ENCODE measurements around the gene KCNH5. TPM values are rescaled to one million over a fixed set of nuclear protein-coding genes. Genes with fewer than 3 reads are reported as not detected.

The KCNH5 gene
- total and polyA plus RNA-seq, 2 of the 13 experiments (the other 11 are each of a cell fraction or from before 2014, with no cell fraction given): not detected

DNA sequence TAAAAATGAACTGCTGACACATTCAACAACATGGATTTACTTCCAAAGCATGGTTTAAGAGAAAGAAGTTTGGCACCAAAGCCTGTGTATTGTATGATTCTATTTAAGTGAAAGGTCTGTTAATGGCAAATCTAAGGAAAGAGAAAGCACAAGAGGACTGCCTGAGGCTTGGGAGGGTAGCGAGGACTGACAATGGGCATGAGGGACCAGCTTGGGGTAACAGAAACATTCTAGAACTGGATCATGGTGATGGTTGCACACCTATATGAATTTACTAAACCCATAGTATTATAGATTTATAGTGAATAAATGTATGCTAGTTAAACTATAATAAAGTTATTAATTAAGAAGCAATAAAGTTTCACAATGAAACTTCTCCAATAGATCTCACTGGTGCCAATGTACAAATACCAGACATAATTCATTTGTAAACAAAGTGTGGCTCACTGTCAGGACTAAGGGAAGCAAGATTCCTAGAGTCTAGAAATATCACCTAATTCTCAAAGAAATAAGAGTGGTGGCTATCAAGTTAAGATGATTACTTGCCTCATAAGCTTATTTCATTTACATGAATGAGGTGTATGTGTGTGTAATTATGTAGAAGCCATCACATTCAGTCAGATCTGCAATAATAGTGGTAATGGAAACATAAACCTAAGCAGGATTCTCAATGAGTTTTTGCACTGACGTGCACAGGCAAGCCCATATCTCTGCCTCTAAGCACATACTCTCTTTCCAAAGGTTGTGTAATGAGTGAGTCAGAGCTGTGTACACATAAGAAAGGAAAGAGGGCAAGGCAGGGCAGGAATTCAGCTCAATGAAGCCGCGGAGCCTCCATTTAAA lies 353.4 kb downstream of the KCNH5 start (continued):
- TF ChIP-seq ZNF549 (CRISPR knock-in tag; IDR thresholded peaks at IDR 0.05): no peak
- no peak for TF ChIP-seq MAZ (IDR thresholded peaks at IDR 0.05; ENCODE audit: borderline replicate concordance, low read depth, low read length)
- TF ChIP-seq MAZ (CRISPR knock-in tag; IDR thresholded peaks at IDR 0.05; ENCODE audit: low read depth): no peak
- TF ChIP-seq, protein P1, sequence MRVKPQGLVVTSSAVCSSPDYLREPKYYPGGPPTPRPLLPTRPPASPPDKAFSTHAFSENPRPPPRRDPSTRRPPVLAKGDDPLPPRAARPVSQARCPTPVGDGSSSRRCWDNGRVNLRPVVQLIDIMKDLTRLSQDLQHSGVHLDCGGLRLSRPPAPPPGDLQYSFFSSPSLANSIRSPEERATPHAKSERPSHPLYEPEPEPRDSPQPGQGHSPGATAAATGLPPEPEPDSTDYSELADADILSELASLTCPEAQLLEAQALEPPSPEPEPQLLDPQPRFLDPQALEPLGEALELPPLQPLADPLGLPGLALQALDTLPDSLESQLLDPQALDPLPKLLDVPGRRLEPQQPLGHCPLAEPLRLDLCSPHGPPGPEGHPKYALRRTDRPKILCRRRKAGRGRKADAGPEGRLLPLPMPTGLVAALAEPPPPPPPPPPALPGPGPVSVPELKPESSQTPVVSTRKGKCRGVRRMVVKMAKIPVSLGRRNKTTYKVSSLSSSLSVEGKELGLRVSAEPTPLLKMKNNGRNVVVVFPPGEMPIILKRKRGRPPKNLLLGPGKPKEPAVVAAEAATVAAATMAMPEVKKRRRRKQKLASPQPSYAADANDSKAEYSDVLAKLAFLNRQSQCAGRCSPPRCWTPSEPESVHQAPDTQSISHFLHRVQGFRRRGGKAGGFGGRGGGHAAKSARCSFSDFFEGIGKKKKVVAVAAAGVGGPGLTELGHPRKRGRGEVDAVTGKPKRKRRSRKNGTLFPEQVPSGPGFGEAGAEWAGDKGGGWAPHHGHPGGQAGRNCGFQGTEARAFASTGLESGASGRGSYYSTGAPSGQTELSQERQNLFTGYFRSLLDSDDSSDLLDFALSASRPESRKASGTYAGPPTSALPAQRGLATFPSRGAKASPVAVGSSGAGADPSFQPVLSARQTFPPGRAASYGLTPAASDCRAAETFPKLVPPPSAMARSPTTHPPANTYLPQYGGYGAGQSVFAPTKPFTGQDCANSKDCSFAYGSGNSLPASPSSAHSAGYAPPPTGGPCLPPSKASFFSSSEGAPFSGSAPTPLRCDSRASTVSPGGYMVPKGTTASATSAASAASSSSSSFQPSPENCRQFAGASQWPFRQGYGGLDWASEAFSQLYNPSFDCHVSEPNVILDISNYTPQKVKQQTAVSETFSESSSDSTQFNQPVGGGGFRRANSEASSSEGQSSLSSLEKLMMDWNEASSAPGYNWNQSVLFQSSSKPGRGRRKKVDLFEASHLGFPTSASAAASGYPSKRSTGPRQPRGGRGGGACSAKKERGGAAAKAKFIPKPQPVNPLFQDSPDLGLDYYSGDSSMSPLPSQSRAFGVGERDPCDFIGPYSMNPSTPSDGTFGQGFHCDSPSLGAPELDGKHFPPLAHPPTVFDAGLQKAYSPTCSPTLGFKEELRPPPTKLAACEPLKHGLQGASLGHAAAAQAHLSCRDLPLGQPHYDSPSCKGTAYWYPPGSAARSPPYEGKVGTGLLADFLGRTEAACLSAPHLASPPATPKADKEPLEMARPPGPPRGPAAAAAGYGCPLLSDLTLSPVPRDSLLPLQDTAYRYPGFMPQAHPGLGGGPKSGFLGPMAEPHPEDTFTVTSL (CRISPR knock-in tag; IDR thresholded peaks at IDR 0.05; ENCODE audit: borderline replicate concordance): peak; percentile 99
- peak; percentile 56; the same call in 1 of the 2 replicates for TF ChIP-seq ZNF556 (CRISPR knock-in tag; IDR thresholded peaks at IDR 0.05; ENCODE audit: borderline replicate concordance)
- no peak for TF ChIP-seq POLR2AphosphoS5 (IDR thresholded peaks at IDR 0.05; ENCODE audit: low read depth, low read length)
- TF ChIP-seq HDAC2 (CRISPR knock-in tag; IDR thresholded peaks at IDR 0.05): peak; percentile 75
- 0 out of 2 replicates have a peak, but pooled peaks have one; percentile 16 for TF ChIP-seq TP53 (CRISPR knock-in tag; conservative IDR thresholded peaks at IDR 0.05)
- TF ChIP-seq, protein P2, sequence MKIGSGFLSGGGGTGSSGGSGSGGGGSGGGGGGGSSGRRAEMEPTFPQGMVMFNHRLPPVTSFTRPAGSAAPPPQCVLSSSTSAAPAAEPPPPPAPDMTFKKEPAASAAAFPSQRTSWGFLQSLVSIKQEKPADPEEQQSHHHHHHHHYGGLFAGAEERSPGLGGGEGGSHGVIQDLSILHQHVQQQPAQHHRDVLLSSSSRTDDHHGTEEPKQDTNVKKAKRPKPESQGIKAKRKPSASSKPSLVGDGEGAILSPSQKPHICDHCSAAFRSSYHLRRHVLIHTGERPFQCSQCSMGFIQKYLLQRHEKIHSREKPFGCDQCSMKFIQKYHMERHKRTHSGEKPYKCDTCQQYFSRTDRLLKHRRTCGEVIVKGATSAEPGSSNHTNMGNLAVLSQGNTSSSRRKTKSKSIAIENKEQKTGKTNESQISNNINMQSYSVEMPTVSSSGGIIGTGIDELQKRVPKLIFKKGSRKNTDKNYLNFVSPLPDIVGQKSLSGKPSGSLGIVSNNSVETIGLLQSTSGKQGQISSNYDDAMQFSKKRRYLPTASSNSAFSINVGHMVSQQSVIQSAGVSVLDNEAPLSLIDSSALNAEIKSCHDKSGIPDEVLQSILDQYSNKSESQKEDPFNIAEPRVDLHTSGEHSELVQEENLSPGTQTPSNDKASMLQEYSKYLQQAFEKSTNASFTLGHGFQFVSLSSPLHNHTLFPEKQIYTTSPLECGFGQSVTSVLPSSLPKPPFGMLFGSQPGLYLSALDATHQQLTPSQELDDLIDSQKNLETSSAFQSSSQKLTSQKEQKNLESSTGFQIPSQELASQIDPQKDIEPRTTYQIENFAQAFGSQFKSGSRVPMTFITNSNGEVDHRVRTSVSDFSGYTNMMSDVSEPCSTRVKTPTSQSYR (CRISPR knock-in tag; IDR thresholded peaks at IDR 0.05; ENCODE audit: borderline replicate concordance): no peak
- no peak for TF ChIP-seq NKX3-1 (CRISPR knock-in tag; IDR thresholded peaks at IDR 0.05)
- no peak for TF ChIP-seq SP2 (CRISPR knock-in tag; IDR thresholded peaks at IDR 0.05)
- TF ChIP-seq, protein P3, sequence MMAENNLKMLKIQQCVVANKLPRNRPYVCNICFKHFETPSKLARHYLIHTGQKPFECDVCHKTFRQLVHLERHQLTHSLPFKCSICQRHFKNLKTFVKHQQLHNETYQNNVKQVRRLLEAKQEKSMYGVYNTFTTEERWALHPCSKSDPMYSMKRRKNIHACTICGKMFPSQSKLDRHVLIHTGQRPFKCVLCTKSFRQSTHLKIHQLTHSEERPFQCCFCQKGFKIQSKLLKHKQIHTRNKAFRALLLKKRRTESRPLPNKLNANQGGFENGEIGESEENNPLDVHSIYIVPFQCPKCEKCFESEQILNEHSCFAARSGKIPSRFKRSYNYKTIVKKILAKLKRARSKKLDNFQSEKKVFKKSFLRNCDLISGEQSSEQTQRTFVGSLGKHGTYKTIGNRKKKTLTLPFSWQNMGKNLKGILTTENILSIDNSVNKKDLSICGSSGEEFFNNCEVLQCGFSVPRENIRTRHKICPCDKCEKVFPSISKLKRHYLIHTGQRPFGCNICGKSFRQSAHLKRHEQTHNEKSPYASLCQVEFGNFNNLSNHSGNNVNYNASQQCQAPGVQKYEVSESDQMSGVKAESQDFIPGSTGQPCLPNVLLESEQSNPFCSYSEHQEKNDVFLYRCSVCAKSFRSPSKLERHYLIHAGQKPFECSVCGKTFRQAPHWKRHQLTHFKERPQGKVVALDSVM (CRISPR knock-in tag; IDR thresholded peaks at IDR 0.05): no peak
- TF ChIP-seq, protein P4, sequence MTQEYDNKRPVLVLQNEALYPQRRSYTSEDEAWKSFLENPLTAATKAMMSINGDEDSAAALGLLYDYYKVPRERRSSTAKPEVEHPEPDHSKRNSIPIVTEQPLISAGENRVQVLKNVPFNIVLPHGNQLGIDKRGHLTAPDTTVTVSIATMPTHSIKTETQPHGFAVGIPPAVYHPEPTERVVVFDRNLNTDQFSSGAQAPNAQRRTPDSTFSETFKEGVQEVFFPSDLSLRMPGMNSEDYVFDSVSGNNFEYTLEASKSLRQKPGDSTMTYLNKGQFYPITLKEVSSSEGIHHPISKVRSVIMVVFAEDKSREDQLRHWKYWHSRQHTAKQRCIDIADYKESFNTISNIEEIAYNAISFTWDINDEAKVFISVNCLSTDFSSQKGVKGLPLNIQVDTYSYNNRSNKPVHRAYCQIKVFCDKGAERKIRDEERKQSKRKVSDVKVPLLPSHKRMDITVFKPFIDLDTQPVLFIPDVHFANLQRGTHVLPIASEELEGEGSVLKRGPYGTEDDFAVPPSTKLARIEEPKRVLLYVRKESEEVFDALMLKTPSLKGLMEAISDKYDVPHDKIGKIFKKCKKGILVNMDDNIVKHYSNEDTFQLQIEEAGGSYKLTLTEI (CRISPR knock-in tag; conservative IDR thresholded peaks at IDR 0.05): no peak
- TF ChIP-seq ZNF557 (CRISPR knock-in tag; IDR thresholded peaks at IDR 0.05): no peak
